HepG2 (cell line): ENCODE measurements around the gene ZNF821. TPM values are rescaled to one million over a fixed set of nuclear protein-coding genes. Genes with fewer than 3 reads are reported as not detected.

Source experiments
- CBX1 ChIP-seq: IDR thresholded peaks from one replicate; pipeline ENCODE4 v1.6.1; 2016; ENCODE audit warnings: antibody characterized with exemption, low read depth
- MTERF4 ChIP-seq: sonication (generic); formaldehyde crosslinking; IDR thresholded peaks from 2 replicates; pipeline ENCODE4 v1.8.0; 2023; ENCODE audit warnings: mild to moderate bottlenecking, missing genetic modification reagents
- PCBP1 ChIP-seq: fragments of 200-400 bp; formaldehyde crosslinking; IDR thresholded peaks from 2 replicates; pipeline ENCODE4 v1.6.1; 2017; ENCODE audit warnings: mild to moderate bottlenecking, low read depth, low read length, borderline replicate concordance
- PTBP1 ChIP-seq: fragments of 200-400 bp; formaldehyde crosslinking; IDR thresholded peaks from 2 replicates; pipeline ENCODE4 v1.6.1; 2018; ENCODE audit warnings: low read length, low read depth; ENCODE audit not compliant: poor library complexity, severe bottlenecking
- ZNF235 ChIP-seq: sonication (generic); formaldehyde crosslinking; IDR thresholded peaks from 2 replicates; pipeline ENCODE4 v1.8.1; 2023; ENCODE audit warnings: mild to moderate bottlenecking, missing genetic modification reagents, borderline replicate concordance
- ZNF251 ChIP-seq: sonication (generic); formaldehyde crosslinking; IDR thresholded peaks from 2 replicates; pipeline ENCODE4 v1.9.0; 2021; ENCODE audit warnings: mild to moderate bottlenecking, missing genetic modification reagents
- ZNF484 ChIP-seq: sonication (generic); formaldehyde crosslinking; IDR thresholded peaks from 2 replicates; pipeline ENCODE4 v1.5.1; 2020; ENCODE audit warnings: mild to moderate bottlenecking, low read depth, missing genetic modification reagents, borderline replicate concordance
- ZNF710 ChIP-seq: sonication (generic); formaldehyde crosslinking; IDR thresholded peaks from 2 replicates; pipeline ENCODE4 v1.5.0; 2020; ENCODE audit warnings: mild to moderate bottlenecking, missing genetic modification reagents, borderline replicate concordance
- ZNF770 ChIP-seq: sonication (generic); formaldehyde crosslinking; IDR thresholded peaks from 2 replicates; pipeline ENCODE4 v1.5.0; 2020; ENCODE audit warnings: mild to moderate bottlenecking, missing genetic modification reagents
- polyA plus RNA-seq, 8 experiments: library from polyadenylated mRNA; depleted of rRNA in 3 of 8; stranded (reverse) in 7 of 8; unstranded in 1 of 8; fragments of >200 nt; fragmentation: Illumina TruSeq in 4 of 8; extraction: Trizol in 4 of 8; gene quantifications; 2 replicates each; pipeline versions ENCODE4 v1.2.1 to v1.2.3, GENCODE V29; 2011 to 2016; ENCODE audit warnings: low read depth in 4 of 8, missing spikeins in 1 of 8, mixed read lengths in 1 of 8; ENCODE audit not compliant: insufficient read depth in 1 of 8
- total RNA-seq, 5 experiments: library from RNA; depleted of rRNA; stranded (reverse); fragments of >200 nt; fragmentation: Illumina TruSeq; extraction: Trizol; gene quantifications; 2 replicates each; pipeline ENCODE4 v1.2.3, GENCODE V29; 2016; ENCODE audit warnings: low read depth in 1 of 5
- TF ChIP-seq, protein P1 (sequence below): sonication (generic); formaldehyde crosslinking; IDR thresholded peaks from 2 replicates; pipeline ENCODE4 v1.4.0; 2020; ENCODE audit warnings: missing genetic modification reagents, mild to moderate bottlenecking, borderline replicate concordance
- TF ChIP-seq, protein P2 (sequence below): IDR thresholded peaks from 2 replicates; pipeline ENCODE4 v1.6.1; 2016; ENCODE audit warnings: low read depth, missing genetic modification reagents, missing compliant biosample characterization
- TF ChIP-seq, protein P3 (sequence below): sonication (generic); formaldehyde crosslinking; IDR thresholded peaks from 2 replicates; pipeline ENCODE4 v1.8.0; 2022; ENCODE audit warnings: mild to moderate bottlenecking, missing genetic modification reagents; ENCODE audit not compliant: insufficient replicate concordance

The ZNF821 gene
- total and polyA plus RNA-seq, 2 of the 13 experiments (the other 11 are each of a cell fraction or from before 2014, with no cell fraction given), result 7.0 to 9.1 TPM

DNA sequence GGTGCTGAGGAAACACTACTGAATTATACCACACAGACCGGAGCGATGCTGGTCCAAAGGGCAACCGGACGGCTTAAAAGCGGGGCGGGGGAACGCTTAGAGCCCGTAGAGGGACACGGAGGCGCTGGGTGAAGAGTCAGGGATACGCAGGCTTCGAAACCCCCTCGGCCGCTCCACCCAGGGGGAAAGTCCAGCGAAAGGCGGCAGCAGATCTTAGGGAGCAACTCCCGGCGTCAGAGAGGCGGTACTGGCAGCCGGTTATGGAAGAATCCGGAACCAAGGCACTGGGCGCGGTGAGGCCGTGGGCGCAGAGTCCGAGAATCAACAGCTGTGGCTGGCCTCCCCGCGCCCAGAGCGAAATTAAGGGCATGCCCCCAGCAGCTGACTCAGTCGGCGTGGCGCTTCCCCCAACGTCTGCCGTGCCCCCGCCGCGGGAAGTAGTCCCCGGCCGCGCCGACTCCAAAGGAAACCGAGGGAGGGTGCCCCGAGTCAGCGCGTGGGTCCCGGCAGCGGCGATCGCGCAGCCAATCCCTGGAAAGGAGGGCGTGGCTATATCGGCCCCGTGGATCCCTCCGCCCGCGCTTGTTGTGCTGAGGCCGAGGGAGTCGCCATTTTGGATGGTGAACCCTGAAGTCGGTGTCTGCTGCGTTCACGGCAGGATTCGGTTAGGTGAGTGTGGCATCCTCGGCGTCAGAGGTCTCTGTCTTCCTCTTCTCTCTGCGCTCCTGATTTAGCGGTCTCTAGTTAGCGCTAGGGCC lies 11.1 kb upstream of the ZNF821 start, which contains the start of gene IST1 (continued):
- TF ChIP-seq, protein P1, sequence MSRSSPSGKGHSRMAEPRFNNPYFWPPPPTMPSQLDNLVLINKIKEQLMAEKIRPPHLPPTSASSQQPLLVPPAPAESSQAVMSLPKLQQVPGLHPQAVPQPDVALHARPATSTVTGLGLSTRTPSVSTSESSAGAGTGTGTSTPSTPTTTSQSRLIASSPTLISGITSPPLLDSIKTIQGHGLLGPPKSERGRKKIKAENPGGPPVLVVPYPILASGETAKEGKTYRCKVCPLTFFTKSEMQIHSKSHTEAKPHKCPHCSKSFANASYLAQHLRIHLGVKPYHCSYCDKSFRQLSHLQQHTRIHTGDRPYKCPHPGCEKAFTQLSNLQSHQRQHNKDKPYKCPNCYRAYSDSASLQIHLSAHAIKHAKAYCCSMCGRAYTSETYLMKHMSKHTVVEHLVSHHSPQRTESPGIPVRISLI (CRISPR knock-in tag), result peak; percentile 32; the same call in 1 of the 2 replicates
- TF ChIP-seq CBX1 (no peak), PCBP1 (peak; percentile 100), MTERF4 (CRISPR knock-in tag) (no peak; the same call in 1 of the 2 replicates), PTBP1 (peak; percentile 17), ZNF235 (CRISPR knock-in tag) (peak; percentile 84; the same call in 1 of the 2 replicates), ZNF251 (CRISPR knock-in tag) (no peak; the same call in 1 of the 2 replicates), ZNF770 (peak; percentile 94), ZNF484 (CRISPR knock-in tag) (no peak; the same call in 1 of the 2 replicates), ZNF710 (CRISPR knock-in tag) (peak; percentile 79; the same call in 1 of the 2 replicates)
- TF ChIP-seq, protein P2, sequence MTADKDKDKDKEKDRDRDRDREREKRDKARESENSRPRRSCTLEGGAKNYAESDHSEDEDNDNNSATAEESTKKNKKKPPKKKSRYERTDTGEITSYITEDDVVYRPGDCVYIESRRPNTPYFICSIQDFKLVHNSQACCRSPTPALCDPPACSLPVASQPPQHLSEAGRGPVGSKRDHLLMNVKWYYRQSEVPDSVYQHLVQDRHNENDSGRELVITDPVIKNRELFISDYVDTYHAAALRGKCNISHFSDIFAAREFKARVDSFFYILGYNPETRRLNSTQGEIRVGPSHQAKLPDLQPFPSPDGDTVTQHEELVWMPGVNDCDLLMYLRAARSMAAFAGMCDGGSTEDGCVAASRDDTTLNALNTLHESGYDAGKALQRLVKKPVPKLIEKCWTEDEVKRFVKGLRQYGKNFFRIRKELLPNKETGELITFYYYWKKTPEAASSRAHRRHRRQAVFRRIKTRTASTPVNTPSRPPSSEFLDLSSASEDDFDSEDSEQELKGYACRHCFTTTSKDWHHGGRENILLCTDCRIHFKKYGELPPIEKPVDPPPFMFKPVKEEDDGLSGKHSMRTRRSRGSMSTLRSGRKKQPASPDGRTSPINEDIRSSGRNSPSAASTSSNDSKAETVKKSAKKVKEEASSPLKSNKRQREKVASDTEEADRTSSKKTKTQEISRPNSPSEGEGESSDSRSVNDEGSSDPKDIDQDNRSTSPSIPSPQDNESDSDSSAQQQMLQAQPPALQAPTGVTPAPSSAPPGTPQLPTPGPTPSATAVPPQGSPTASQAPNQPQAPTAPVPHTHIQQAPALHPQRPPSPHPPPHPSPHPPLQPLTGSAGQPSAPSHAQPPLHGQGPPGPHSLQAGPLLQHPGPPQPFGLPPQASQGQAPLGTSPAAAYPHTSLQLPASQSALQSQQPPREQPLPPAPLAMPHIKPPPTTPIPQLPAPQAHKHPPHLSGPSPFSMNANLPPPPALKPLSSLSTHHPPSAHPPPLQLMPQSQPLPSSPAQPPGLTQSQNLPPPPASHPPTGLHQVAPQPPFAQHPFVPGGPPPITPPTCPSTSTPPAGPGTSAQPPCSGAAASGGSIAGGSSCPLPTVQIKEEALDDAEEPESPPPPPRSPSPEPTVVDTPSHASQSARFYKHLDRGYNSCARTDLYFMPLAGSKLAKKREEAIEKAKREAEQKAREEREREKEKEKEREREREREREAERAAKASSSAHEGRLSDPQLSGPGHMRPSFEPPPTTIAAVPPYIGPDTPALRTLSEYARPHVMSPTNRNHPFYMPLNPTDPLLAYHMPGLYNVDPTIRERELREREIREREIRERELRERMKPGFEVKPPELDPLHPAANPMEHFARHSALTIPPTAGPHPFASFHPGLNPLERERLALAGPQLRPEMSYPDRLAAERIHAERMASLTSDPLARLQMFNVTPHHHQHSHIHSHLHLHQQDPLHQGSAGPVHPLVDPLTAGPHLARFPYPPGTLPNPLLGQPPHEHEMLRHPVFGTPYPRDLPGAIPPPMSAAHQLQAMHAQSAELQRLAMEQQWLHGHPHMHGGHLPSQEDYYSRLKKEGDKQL, result no peak
- TF ChIP-seq, protein P3, sequence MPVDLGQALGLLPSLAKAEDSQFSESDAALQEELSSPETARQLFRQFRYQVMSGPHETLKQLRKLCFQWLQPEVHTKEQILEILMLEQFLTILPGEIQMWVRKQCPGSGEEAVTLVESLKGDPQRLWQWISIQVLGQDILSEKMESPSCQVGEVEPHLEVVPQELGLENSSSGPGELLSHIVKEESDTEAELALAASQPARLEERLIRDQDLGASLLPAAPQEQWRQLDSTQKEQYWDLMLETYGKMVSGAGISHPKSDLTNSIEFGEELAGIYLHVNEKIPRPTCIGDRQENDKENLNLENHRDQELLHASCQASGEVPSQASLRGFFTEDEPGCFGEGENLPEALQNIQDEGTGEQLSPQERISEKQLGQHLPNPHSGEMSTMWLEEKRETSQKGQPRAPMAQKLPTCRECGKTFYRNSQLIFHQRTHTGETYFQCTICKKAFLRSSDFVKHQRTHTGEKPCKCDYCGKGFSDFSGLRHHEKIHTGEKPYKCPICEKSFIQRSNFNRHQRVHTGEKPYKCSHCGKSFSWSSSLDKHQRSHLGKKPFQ, result peak; percentile 84
